A673 (cell line): ENCODE results near the gene UBE3B.

Source experiments
- CTCF ChIP-seq: fragments of 300-800, 200-600 bp; sonication (generic); conservative IDR thresholded peaks from 2 replicates; pipeline ENCODE4 v1.5.1; 2017; ENCODE audit warnings: low read depth, mild to moderate bottlenecking, antibody characterized with exemption, low read length, moderate library complexity, mixed read lengths
- EZH2 ChIP-seq: fragments of 200-600 bp; sonication (generic); IDR thresholded peaks from 2 replicates; pipeline ENCODE4 v1.6.1; 2017; ENCODE audit warnings: borderline replicate concordance, low read depth, mild to moderate bottlenecking, mixed read lengths, antibody characterized with exemption, low read length; ENCODE audit not compliant: poor library complexity, severe bottlenecking

DNA sequence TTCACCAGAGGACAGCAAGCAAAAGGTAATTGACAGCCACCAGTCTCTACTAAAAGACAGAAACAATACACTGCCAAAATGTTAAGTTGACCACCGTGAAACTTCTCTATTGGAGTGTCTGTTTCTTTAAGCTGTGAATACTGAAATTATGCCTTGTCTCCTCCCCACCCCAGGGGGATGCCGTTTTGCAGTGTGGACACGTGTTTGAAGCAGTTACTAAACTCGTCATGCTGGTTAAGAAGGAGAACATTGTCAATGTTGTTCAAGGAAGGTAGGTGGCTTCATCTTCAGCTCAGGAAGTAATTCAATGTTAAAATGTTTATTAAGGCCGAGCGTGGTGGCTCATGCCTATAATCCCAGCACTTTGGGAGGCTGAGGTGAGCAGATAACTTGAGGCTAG lies 33.2 kb upstream of the UBE3B start:
- TF ChIP-seq CTCF (no peak), EZH2 (no peak)
